Activated T-cell treated with anti-CD3 and anti-CD28 coated beads for 1 hour (primary cell): ENCODE measurements around the gene PLPP7.
A peak's percentile ranks its signal among the peaks of the same experiment; 100 is the strongest.
"Not testable (repeated sequence)": the region's sequence is repeated elsewhere in the genome, so short reads cannot be mapped to it uniquely, and the experiment has no call there.

Experiments
- DNase-seq: peaks from one replicate; pipeline ENCODE4 v3.0.0-alpha.2; 2020; ENCODE audit warnings: low read depth

Gene PLPP7

GRCh38 chr9:131266266-131267229 lies 23.0 kb upstream of the PLPP7 start:
- DNase-seq, result no peak

- DNase-seq, result no peak
Measured at GRCh38 chr9:131270171-131271015, 19.1 kb upstream of the PLPP7 start.

GRCh38 chr9:131271016-131271273 lies 18.6 kb upstream of the PLPP7 start:
- not testable (repeated sequence) for DNase-seq

GRCh38 chr9:131271506-131271931 lies 18.0 kb upstream of the PLPP7 start:
- DNase-seq, result no peak

- no peak for DNase-seq
Measured at GRCh38 chr9:131272212-131272611, 17.3 kb upstream of the PLPP7 start.

- no peak for DNase-seq
Measured at GRCh38 chr9:131273146-131273855, 16.2 kb upstream of the PLPP7 start.

- DNase-seq, result no peak
Measured at GRCh38 chr9:131273856-131274673, 15.5 kb upstream of the PLPP7 start.

- no peak for DNase-seq
Measured at GRCh38 chr9:131274674-131275331, 14.7 kb upstream of the PLPP7 start.

- no peak for DNase-seq
Measured at GRCh38 chr9:131275332-131276093, 14.0 kb upstream of the PLPP7 start.

GRCh38 chr9:131276094-131276888 lies 13.2 kb upstream of the PLPP7 start, which contains the start of gene FAM78A:
Gene FAM78A (minus strand): TSS chr9:131276510. CDS start chr9:131276179, 331 bp downstream.
- DNase-seq, result no peak

- no peak for DNase-seq
Measured at GRCh38 chr9:131276891-131277286, 12.6 kb upstream of the PLPP7 start.

GRCh38 chr9:131277287-131277909 lies 12.1 kb upstream of the PLPP7 start:
- no peak for DNase-seq

- peak; percentile 55 for DNase-seq
Measured at GRCh38 chr9:131277910-131278701, 11.4 kb upstream of the PLPP7 start.

GRCh38 chr9:131278702-131279111 lies 10.8 kb upstream of the PLPP7 start:
- DNase-seq, result no peak

GRCh38 chr9:131279196-131279862 lies 10.2 kb upstream of the PLPP7 start:
- DNase-seq, result no peak

- no peak for DNase-seq
Measured at GRCh38 chr9:131279863-131280570, 9.5 kb upstream of the PLPP7 start.

GRCh38 chr9:131280660-131281059 lies 8.9 kb upstream of the PLPP7 start:
- DNase-seq, result no peak
